HG02763 (cell line): ENCODE measurements around the gene IL17B.
"Not testable (repeated sequence)": the region's sequence is repeated elsewhere in the genome, so short reads cannot be mapped to it uniquely, and the experiment has no call there.

Source experiments
- ATAC-seq: cut with Tn5 transposase; IDR thresholded peaks from one replicate; pipeline ENCODE4 v1.9.1; 2021; ENCODE audit warnings: mild to moderate bottlenecking, moderate library complexity; ENCODE audit not compliant: unreplicated experiment

The IL17B gene

DNA sequence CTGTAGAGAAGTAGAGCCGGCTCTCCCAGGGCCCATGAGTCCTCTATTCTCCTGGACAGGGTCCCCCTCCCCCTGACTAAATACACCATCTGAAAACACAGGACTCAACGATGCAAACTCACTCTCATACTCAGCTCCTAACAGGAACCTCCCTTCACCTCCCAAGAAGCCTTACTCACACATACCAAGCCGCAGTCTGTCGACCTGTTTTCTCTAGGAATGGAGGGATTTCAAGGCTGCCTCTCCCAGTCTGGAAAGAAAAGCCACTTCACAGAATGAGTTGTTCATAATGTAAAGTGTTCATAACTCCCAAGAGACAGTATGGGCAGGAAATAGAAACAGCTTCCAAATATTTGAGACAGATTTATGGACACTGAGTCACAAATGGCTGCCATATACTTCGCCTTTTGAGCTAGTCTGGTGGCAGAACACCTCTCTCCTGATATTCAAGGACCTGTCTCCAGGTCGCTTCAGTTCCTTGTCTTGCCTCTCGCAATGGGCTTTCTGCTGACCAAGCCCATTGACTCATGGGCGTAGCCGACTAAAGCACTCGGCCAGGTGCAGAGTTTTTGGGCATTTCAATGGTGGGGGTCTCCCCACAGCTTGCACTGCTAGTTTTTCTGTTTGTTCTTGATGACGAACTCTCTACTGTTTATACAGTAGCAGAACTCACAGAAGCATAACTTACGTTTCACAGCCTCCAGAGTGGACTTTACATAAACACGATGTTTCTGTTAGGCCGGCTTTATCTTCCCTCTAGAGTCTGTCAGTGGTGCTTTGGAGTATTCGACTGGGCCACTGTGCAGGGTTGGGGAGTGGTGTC is 25.0 kb upstream of the IL17B start:
- ATAC-seq = no peak

DNA sequence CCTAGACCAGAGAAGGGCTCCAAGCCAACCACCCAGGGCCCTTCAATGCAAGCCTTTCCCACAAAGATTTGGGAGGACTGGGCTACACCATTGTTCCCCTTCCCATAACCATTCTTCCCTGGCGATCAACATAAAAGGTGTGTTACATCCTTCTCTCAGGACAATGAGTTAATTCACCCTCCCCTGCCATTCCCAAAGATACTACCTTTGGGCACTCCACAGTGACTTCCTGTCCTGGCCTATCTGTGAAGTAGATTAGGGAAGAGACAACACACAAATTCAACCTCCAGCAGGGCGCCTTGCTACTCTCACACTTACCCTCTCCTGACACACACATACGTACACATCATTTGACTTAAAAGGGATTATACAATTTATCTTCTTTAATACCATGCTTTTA is 23.2 kb upstream of the IL17B start:
- ATAC-seq = no peak

DNA sequence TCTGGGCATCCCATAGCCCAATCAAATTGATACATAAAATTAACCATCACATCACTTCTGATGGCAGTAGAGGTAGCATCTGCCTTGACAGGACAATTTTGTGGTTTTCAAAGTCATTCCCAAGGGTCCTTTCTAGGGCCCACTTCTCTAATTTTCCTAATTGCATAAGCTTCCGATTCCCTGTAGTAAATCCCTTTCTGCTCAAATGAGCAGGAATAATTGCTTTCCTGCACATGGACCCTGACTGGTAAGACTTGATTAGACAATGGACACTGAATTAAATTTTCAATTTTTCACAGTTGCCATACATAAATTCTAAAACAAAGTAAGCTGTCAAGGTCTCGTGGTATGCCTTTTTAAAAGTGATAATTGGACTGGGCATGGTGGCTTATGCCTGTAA is 22.0 kb upstream of the IL17B start:
- ATAC-seq = no peak

DNA sequence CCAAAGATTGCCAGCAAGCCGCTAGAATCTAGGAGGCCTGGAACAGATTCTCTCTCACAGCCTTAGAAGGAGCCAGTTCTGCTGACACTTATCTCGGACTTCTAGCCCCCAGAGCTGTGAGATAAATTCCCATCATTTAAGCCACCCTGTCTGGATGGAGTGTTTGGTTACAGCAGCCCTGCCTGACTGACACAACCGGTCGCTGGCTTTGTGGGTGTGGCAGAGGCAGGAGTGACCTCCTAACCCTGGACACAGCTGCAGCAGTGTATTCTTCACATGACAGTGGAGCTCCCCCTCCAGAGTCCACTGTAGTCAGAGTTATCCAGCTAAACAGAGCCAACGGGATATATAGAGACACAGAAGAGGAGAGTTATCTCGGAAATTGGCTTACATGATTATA is 21.2 kb upstream of the IL17B start:
- ATAC-seq = no peak

DNA sequence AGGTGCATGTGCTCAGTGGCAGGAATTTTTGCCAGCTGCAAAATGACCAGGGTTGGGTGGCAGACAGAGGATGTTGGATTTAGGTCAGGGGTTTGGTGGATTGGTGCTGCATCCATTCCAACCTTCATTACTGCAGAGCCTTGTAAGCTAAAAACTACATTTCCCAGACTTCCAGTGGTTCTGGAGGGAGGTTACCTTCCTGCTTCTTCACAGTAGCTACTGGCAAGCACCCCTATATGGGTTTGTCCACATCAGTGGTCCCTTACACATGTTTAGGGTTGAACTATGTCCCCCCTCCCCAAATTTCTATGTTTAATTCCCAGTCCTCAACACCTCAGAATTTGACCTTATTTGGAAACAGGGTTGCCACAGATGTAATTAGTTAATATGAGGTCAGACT is 20.7 kb upstream of the IL17B start:
- no peak for ATAC-seq

DNA sequence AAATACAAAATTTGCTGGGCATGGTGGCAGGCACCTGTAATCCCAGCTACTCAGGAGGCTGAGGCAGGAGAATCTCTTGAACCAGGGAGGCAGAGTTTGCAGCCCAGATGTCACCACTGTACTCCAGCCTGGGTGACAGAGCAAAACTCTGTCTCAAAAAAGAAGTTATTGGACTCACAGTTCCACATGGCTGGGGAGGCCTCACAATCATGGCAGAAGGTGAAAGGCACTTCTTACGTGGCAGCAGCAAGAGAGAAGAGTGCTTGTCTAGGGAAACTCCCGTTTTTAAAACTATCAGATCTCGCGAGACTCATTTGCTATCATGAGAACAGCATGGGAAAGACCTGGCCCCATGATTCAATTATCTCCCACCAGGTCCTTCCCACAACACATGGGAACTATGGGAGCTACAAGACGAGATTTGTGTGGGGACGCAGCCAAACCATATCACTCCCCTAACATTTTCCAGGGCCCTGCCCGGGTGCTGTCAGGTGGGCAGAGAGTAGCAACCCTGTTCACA is 19.7 kb upstream of the IL17B start:
- ATAC-seq = not testable (repeated sequence)

DNA sequence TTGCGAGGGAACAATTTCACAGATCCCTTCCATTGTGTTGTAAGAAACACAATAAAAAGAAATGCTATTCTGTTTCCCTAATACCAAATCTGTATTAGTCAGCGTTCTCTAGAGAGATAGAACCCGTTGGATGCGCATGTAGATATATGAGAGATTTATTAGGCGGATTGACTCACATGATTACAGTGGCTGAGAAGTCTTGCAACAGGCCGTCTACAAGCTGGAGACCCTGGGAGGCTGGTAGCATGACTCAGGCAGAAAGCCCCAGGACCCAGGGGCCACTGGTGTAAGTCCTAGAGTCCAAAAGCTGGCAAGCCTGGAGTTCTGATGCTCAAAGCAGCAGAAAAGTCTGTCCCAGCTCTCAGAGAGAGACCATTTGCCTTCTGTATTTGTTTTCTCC is 18.4 kb upstream of the IL17B start:
- no peak for ATAC-seq

DNA sequence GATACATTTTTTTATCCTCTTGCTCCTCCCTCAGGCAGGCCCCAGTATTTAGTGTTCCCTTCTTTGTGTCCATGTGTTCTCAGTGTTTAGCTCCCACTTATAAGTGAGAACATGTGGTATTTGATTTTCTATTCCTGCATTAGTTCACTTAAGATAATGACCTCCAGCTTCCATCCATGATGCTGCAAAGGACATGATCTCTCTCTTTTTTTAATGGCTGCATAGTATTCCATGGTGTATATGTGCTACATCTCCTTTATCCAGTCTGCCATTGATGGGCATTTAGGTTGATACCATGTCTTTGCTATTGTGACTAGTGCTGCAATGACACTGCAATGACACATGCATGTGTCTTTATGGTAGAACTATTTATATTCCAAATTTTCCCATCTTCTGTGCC is 15.9 kb upstream of the IL17B start:
- not testable (repeated sequence) for ATAC-seq

DNA sequence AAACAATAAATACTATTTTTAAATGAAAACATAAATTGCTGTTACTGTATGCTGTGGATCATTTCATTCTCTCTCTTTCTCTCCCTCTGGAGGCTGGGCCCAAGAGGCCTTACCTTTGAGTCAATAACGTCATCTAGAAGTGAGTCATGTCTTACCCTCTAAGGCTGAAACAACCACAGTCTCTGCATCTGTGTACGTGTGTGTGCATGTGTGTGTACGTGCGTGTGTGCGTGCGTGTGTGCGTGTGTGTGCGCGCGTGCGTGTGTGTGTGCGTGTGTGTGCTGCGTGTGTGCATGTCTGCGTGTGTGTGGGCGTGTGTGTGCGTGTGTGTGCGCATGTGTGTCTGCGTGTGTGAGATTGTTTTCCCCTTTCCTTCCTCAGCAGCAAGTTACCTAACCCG is 13.6 kb upstream of the IL17B start:
- ATAC-seq = no peak

DNA sequence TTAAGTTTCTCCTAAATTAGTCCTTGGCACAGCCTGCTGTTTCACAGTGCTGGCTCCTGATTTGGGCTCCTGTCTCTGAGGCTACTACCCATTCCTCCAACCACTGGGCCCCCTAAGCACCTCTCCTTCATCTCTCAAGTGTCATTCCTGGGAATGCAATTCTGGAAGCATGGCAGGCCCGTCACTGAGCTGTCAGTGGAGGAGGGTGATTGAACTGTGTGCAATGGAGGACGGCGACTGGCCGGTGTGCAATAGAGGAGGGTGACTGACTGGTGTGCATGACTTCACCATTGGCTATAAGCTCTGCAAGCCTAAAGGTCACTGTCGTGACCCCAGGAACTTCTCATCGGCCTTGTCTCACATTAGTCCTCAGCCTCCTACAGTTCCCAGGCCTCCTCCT is 12.4 kb upstream of the IL17B start:
- ATAC-seq = no peak

DNA sequence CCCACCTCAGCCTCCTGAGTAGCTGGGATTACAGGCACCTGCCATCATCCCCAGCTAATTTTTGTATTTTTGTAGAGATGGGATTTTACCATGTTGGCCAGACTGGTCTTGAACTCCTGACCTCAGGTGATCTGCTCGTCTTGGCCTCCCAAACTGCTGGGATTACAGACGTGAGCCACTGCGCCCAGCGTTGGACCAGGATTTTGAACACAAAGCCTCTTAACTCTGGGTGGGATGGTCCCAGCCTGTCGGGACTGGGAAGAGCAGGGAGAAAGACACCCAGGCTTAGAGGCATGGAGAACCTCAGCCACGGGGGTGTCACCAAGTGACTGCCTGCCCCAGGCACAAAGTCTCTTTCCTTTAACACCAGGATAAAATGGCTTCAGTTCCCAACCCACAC is 12.0 kb upstream of the IL17B start:
- ATAC-seq = not testable (repeated sequence)

DNA sequence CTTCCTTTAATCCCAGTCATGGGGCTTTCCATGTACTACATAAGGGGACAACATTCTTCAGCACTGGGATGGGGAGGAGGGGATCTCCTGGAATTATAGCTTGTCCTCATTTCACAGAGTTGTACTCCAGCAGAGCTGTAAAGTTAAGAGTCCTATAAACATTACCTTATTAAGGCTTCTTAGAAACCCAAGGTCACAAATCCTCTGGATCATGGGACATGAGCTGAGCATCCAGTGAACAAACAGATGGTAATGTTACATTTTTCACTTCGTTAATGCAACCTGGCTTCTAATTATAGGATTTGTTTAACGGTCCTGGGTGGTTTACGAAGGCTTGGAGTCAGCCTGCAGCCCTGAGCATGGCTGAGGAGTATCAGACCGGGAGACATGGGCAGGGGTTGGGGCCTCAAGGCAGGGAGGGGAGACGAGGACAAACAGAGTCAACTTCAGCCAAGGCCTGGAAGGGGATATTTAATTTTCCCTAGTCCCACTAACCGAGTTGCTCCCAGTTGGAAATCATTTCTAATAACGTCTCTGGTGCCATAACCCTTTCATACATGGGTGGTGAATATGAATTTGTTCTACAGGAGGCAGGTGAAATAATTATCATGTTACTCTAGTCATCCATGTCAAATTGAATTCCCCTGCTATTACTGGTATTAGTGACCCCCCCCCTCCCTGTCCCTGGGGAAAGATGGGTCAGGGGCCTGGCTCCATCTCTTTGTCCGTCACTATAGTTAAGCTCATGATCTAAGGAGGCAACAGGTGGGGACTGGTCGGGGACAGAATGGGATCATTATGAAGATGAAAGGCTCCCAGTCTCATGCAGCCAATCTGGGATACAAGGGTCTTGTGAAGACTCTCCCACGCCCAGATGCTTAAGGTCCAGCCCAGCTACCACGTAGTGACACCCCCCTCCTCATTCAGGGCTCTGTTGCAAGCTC is 10.7 kb upstream of the IL17B start:
- no peak for ATAC-seq

DNA sequence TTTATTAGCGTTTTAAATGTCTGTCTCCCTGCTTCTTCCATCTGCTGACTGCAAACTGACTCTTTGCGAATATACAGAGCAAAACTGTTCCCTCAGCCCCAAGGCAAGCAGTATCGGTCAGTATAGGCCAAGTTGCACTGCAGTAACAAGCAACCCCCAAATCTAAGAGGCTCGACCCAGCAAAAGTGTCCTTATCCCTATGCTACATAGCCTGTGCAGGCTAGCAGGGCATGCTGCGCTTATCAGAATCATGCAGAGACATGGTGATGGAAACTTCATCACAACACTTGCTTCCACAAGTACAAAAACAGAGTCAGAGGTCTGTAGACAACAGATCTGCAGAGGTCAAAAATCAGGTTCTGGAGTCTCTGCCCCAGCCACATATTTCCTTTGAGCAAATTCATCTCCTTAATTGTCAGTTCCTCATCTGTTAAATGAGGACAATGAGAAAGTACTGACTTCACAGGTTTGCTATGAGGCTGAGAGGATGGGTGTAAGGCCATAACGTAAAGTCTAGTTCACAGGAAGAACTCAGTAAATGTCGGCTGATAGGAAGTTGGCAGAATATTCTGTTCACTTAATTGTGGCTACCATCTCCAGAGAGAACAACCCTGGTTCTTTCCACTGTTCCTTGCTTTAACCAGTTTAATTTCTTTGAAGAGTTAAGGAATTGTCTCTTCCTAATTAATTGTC is 9.6 kb upstream of the IL17B start:
- ATAC-seq = no peak

DNA sequence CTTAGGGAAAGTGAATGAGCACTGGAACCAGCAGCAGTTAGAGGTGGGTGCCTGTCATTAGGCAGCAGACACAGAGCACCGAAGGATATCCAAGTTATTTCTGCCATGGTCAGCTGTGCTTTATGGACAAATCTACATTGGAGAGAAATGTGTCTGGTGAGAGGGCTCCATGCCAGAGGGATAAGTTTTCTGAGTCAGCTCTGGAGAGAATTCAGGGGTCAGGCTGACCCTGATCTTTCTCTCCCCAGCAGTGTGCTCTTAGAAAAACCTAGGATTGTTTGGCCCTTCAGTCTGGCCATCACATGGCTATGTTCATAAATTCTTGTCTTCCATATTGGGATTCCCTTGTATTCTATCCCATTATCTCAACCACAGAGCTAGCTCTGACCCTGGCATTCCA is 8.9 kb upstream of the IL17B start:
- ATAC-seq = no peak

DNA sequence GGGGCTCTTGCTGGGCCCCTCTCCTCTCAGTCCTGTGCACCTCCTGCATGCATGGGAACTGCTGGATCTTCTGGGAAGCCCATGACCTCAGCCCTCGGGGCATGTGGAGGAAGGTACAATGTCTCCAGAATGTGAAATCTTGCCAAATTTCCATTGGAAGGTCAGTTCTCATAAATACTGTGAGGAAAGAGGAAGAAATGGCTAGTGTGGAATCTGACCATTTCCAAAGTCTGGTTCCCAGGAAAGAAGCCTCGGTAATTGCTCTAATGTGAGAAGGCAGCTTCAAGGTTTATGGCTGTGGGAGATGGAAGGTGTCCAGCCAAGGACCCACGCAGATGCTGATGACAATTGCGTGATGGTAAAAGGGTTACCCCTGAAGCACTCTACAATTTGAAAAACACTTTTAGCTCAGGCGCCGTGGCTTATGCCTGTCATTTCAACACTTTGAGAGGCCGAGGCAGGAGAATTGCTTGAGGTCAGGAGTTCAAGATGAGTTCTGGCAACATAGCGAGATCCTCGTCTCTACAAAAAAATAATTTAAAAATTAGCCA is 8.1 kb upstream of the IL17B start:
- no peak for ATAC-seq

DNA sequence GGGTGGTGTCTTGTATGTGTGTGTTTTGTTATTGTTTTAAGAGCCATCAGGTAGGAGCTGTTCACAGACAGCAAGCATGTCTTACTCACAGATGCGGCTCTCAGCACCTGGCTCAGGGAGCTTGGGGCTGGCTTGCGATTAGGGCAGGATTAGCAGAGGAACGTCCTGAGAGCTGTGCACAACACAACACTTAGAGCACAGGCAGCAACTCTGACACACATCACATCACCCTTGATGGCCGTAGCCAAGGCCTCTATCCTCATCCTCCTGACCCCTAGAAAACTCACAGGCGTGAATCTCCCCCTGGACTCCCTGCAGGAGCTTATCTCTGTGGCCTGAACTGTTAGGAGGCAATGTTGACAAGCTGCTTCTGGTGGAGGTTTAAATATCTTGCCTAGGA is 7.1 kb upstream of the IL17B start:
- ATAC-seq = no peak

DNA sequence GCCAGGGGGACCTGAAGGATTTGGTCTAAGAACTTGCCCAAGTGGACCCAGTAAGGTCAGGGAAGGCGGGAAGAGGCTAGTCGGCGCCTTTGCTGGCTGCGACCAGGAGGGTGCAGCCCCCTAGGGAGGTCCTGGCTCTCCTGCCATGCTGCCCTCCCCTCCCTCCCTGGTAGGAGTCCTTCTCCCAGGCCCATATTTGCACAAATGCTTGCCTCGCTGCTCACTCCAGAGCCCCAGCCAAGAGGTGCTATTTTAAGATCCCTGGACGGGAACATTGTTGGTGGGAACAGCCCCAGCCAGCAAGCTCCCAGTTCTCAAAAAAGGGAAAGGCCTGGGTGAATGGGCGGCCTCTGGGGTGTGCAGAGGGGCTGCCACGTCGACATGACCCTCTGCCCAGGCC is 4.3 kb upstream of the IL17B start:
- no peak for ATAC-seq

DNA sequence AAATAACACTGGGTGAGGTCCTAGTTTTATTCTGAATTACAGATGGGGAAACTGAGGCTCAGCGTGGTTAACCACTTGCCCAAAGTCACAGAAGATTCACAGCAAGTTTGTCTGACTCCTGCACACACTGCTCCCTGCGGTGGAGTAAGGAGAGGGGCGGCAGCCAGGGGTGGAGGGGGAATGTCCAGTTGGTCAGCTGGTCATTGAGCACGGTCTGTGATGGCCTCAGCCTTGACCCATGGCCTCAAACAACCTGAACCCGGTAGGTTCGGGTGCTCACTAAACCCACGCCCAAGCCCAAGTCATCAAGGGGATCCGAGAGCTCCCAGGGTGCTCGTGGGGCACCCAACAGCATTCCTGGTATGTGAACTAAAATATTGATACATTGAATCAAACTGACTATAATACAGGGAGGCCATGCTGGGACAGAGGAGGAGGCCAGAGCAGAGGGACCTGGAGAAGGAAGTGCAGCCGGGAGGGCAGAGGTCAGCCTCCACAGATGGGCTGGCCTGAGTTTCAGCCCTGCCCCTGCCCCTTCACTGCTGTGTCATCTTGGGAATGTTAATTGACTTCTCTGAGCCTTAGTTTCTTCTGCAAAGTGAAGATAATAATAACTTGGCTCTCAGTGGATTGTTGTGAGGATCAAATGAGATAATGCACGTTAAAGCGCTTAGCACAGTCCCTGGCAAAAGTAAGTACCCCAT is 3.6 kb upstream of the IL17B start:
- ATAC-seq = no peak

DNA sequence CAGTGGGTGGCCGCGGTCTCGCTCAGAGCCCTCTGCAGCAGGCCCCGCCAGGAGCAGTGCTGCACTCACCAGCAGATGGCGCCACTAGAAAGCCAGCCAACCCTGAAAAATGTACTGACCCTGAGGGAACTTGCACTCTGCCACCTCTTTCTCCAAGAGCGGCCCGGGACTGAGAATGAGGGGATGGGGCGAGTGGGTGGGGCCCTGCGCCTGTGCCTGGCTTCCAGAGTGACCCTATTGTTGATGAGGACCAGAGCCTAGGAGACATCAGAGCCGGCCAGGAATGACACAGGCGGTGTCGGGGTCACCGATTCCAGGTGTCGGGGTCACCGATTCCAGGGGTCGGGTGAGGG is 2.9 kb upstream of the IL17B start:
- peak; percentile 66 for ATAC-seq

DNA sequence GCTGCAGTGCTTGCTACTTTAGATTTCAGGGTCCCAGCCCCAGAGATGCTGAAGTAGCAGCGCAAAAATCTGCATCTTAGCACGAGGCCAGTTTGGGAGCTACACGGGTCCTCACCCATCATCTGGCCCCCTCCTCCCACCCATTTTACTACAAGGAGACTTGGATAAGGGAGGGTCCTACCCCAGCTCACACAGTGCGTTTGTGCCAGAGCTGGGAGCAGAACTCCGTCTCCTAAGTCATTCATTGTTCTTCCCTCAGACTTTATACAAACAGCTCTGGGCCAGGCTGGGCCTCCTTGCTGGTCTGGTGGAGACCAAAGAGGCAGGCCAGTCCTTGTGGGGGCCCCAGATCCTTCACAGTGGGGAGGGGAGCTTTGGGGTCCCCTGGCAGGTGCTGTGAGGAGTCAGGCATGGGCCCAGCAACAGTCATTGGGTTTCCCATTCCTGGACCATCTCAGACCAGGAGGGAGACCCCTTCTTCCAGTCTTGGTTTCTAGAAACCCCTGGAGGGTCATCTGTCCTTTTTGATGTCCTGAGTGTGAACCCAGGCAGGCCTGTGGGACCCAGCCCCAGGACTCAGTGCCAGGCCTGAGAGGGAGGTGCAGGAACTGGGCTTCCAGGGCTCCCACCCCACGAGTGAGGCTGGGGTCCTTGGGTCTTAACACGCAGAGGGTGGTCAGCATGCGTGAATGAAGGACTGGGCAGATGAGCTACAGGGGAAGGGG is 2.3 kb upstream of the IL17B start:
- ATAC-seq = peak; percentile 16
